Neural cell (in vitro differentiated cells): ENCODE measurements around the gene GTPBP10.

ENCODE experiments used
- EZH2 ChIP-seq: fragments of 200-600, 300-800 bp; shearing (Covaris generic), sonication (generic); IDR thresholded peaks from 2 replicates; pipeline ENCODE4 v1.6.1; 2014; ENCODE audit warnings: antibody characterized with exemption, low read length, borderline replicate concordance, mild to moderate bottlenecking; ENCODE audit not compliant: insufficient read depth, poor library complexity, severe bottlenecking
- MXI1 ChIP-seq: fragments of 450-650 bp; conservative IDR thresholded peaks from 2 replicates; pipeline ENCODE4 v1.6.1; 2014; ENCODE audit warnings: antibody characterized with exemption, mild to moderate bottlenecking; ENCODE audit not compliant: poor library complexity, severe bottlenecking
- POLR2AphosphoS5 ChIP-seq: IDR thresholded peaks from 2 replicates; pipeline ENCODE4 v1.6.1; 2012
- RAD21 ChIP-seq: fragments of 450-650 bp; conservative IDR thresholded peaks from 2 replicates; pipeline ENCODE4 v1.6.1; 2014; ENCODE audit warnings: antibody characterized with exemption, mild to moderate bottlenecking, moderate library complexity
- SMC3 ChIP-seq: fragments of 450-650 bp; conservative IDR thresholded peaks from 2 replicates; pipeline ENCODE4 v1.6.1; 2014; ENCODE audit warnings: antibody characterized with exemption, mild to moderate bottlenecking, moderate library complexity; ENCODE audit not compliant: poor library complexity
- TAF1 ChIP-seq: IDR thresholded peaks from 2 replicates; pipeline ENCODE4 v1.6.1; 2012; ENCODE audit warnings: low read depth
- TF ChIP-seq, protein P1 (sequence below): fragments of 450-650 bp; IDR thresholded peaks from 2 replicates; pipeline ENCODE4 v1.5.1; 2014; ENCODE audit warnings: antibody characterized with exemption, mild to moderate bottlenecking, moderate library complexity; ENCODE audit not compliant: poor library complexity, severe bottlenecking
- TF ChIP-seq, protein P2 (sequence below): IDR thresholded peaks from 2 replicates; pipeline ENCODE4 v1.6.1; 2012; ENCODE audit warnings: borderline replicate concordance

DNA sequence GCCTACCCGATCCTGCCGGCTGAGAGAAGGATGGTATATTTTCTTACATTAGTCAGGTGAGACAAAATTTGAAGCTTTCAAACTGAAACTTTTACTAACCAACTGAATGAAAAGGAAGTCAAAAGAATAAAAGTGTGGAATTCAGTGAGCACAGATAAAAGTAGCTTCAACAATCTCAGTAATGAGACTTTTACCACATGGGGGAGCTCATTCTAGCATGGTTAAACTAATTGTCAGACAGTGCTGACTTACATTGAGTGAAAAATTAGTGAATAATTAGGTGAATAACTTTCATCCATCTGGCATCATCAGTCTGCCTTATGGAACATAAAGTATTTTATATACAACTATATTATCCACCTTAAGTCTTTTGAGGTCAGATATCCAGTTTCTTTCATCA lies 33.8 kb upstream of the GTPBP10 start:
- TF ChIP-seq POLR2AphosphoS5: no peak
- no peak for TF ChIP-seq TAF1
- TF ChIP-seq RAD21: no peak
- TF ChIP-seq, protein P1, sequence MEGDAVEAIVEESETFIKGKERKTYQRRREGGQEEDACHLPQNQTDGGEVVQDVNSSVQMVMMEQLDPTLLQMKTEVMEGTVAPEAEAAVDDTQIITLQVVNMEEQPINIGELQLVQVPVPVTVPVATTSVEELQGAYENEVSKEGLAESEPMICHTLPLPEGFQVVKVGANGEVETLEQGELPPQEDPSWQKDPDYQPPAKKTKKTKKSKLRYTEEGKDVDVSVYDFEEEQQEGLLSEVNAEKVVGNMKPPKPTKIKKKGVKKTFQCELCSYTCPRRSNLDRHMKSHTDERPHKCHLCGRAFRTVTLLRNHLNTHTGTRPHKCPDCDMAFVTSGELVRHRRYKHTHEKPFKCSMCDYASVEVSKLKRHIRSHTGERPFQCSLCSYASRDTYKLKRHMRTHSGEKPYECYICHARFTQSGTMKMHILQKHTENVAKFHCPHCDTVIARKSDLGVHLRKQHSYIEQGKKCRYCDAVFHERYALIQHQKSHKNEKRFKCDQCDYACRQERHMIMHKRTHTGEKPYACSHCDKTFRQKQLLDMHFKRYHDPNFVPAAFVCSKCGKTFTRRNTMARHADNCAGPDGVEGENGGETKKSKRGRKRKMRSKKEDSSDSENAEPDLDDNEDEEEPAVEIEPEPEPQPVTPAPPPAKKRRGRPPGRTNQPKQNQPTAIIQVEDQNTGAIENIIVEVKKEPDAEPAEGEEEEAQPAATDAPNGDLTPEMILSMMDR: no peak
- TF ChIP-seq, protein P2, sequence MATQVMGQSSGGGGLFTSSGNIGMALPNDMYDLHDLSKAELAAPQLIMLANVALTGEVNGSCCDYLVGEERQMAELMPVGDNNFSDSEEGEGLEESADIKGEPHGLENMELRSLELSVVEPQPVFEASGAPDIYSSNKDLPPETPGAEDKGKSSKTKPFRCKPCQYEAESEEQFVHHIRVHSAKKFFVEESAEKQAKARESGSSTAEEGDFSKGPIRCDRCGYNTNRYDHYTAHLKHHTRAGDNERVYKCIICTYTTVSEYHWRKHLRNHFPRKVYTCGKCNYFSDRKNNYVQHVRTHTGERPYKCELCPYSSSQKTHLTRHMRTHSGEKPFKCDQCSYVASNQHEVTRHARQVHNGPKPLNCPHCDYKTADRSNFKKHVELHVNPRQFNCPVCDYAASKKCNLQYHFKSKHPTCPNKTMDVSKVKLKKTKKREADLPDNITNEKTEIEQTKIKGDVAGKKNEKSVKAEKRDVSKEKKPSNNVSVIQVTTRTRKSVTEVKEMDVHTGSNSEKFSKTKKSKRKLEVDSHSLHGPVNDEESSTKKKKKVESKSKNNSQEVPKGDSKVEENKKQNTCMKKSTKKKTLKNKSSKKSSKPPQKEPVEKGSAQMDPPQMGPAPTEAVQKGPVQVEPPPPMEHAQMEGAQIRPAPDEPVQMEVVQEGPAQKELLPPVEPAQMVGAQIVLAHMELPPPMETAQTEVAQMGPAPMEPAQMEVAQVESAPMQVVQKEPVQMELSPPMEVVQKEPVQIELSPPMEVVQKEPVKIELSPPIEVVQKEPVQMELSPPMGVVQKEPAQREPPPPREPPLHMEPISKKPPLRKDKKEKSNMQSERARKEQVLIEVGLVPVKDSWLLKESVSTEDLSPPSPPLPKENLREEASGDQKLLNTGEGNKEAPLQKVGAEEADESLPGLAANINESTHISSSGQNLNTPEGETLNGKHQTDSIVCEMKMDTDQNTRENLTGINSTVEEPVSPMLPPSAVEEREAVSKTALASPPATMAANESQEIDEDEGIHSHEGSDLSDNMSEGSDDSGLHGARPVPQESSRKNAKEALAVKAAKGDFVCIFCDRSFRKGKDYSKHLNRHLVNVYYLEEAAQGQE: no peak
- TF ChIP-seq EZH2: no peak
- TF ChIP-seq SMC3: no peak
- TF ChIP-seq MXI1: no peak
